DMS153 treated with DMSO at 0.1 percent for 48 hours (cell line): ENCODE data around the gene ACOD1.
A peak's percentile ranks its signal among the peaks of the same experiment; 100 is the strongest.

Experiments used
- DNase-seq: peaks from one replicate; lab custom pipeline; 2025; ENCODE audit not compliant: unreplicated experiment; lab: John Stamatoyannopoulos, UW

ACOD1 gene

DNA sequence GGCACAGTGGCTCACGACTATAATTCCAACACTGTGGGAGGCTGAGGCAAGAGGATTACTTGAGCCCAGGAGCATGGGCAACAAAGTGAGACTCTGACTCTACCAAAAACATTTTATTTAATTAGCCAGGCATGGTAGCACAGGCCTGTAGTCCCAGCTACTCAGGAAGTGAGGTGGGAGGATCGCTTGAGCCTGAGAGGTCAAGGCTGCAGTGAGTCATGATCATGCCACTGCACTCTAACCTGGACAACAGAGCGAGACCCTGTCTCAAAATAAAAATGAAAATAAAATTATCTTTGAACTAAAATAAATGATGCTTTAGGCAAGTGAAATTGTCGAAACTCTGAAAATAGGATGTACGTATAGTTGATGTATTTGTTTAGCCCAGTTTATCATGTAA, 35.4 kb downstream of the ACOD1 start:
- no peak for DNase-seq

DNA sequence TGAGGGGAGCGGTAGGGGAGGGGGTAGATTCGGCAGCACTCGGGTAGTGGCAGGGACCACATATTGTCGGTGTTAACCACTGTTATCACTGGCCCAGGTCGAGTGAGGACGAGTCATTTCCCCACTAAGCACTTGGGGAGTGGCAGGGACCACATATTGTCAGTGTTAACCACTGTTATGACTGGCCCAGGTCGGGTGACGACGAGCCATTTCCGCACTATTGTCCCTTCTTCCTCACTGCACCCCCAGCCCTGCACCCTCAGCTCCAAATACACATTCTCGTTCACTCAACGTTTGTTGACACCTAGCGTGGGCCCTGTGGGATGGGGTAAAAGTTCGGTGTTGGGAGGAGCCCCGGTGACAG, 43.1 kb downstream of the ACOD1 start:
- DNase-seq, result no peak

DNA sequence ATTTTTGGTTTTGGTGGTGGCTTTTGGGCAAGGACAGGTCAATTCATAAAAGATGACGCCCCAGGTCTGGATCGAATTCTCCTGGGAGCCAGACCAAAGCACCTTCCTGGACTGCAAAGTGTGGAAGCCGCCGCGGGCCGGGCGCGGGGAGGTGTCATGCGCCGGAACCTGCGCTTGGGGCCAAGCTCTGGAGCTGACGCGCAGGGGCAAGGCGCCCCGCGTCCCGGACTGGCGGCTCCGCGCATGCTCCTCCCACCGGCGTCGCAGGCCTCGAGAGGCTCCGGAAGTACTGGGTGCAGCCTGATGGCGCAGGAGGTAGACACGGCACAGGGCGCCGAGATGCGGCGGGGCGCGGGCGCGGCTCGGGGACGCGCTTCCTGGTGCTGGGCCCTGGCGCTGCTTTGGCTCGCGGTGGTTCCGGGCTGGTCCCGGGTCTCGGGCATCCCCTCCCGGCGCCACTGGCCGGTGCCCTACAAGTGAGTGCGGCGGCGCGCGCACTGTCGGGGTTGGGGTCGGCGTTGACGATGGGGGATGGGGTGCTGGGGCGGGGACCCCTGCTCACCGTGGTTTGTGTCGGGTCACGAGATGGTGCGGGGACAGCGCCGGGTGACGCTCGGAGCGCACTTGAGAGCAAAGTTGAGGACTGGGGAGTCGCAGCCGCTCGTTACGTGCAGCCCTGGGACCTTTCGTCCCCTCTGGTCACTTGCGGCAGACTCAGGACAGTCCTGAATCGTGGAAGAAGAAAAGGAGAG, 43.7 kb downstream of the ACOD1 start, which contains the start of gene CLN5:
Gene CLN5, plus strand, starts transcription at position 286 of the 752 bp plus-strand sequence. Its CDS starts 18 bp downstream, at position 304.
- peak; percentile 87 for DNase-seq

DNA sequence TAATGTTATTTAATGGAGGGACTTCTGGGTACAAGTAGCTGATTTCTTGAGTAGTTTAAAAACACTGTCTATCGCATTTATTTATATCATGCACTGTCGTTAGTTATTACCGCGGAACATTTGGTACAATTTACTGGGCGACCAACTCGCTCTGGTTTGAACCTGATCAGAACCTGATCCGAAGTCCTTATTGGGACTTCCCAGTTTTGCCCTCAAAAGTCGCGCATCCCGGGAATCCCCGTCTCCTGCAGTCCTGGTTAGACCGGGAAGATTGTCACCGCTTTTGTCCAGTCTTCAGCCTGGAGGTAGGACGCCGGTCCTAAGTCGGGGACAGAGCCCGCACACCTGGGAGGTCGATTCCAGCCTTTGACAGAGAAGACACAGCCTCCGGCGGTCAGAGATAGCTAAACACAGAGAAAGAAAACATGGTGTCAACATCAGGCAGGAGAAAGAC, 44.3 kb downstream of the ACOD1 start:
- no peak for DNase-seq

DNA sequence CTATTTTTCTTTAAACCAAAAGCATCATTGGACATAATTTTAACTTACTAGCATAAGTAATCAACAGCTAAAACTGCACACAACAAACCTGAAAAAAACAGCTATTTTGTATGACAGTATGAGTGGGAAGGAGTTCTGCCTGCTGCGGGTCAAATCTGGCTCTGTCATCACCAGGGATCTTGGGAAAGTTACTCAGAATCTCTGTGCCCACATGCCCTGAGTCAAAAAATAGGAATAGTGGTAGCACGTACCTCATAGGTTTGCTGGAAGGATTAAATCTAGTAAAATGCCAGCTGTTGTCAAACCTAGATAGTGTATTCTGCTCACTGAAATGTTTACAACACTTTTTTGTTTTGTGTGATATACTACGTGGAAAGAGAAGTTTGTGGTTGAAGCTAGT, 44.7 kb downstream of the ACOD1 start:
- DNase-seq, result no peak

DNA sequence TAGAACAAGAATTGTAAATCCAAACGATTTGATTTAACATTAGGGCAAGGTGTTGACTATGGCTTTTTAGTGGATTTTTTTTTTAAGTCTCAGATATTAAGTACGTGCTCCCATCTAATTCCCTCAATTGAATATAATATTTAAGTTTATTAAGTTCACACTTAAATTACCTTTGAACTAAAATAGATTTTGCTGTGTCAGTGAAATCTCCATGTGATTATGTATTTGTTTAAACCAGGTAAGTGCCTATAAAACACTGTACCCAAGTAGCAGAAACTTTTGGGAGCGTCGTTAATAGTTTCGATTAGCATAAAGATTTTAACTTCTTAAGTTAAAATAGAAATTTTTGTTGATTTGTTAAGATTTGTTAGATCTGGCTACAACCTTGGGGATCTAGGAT, 45.2 kb downstream of the ACOD1 start:
- no peak for DNase-seq

DNA sequence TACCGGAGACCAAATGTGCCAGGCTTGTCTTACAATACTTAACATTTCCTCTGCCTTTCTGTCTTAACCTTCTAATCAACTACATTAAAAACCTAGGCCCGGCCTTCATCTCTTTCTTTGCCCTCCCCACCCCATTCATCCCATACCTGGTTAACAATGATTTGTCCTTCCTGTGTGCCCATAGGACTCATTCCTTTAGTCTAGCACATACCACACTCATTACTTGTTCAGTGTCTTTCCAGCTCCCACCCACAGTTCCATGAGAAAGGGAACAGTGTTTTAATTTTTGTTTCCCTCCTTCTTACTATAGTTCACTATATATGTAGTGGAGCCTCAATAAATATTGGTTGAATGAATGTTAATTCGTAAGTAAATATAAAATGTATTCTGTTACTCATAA, 46.0 kb downstream of the ACOD1 start:
- no peak for DNase-seq

DNA sequence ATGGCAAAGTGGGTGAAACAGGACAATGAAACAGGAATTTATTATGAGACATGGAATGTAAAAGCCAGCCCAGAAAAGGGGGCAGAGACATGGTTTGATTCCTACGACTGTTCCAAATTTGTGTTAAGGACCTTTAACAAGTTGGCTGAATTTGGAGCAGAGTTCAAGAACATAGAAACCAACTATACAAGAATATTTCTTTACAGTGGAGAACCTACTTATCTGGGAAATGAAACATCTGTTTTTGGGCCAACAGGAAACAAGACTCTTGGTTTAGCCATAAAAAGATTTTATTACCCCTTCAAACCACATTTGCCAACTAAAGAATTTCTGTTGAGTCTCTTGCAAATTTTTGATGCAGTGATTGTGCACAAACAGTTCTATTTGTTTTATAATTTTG, 52.2 kb downstream of the ACOD1 start:
- no peak for DNase-seq

DNA sequence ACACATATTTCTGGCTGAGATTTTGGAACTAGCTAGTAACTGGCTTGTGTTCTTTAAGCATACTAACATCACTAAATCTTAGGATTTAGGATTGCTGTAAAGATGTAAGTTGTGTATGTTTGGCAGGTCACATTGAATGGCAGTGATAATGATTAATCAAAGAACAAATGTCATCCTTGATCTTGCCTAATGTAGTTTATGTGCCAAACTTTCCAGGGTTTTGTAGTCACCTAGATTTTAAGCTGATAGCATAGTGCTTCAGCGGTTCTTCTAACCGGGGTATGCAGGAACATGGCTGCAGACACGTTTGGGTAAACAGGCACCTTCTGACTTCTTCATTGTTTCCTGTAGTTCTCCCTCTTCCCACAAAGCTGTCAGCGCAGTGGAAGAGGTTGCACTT, 53.2 kb downstream of the ACOD1 start:
- no peak for DNase-seq

DNA sequence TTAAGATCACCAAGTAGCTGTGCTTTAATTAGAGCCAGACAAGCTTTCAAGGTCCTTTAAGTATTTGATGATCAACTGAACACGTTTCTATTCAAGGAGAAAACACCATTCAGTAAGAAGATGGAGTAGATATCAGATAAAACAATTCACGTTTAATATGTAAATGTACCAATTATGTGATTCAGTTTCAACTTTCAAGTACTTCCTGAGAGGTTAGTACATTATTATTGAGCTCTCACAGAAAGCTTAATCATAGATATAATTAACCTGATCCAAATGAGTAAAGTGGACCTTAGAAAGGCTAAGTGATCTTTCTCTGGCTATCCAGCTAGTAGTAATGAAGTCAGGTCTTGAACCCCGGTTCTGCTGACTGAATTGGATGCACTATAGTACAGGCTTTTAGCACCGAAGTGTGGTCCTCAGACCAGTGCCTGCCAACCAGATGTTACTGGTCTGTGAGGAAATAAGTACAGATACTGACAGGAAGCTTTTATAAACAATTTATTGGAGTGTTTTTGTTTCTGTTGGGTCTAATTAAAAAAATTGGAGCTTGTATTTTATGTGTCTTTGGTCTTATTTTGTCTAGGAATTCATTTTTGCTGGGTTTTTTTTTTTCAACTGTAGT, 53.8 kb downstream of the ACOD1 start:
- DNase-seq, result no peak

DNA sequence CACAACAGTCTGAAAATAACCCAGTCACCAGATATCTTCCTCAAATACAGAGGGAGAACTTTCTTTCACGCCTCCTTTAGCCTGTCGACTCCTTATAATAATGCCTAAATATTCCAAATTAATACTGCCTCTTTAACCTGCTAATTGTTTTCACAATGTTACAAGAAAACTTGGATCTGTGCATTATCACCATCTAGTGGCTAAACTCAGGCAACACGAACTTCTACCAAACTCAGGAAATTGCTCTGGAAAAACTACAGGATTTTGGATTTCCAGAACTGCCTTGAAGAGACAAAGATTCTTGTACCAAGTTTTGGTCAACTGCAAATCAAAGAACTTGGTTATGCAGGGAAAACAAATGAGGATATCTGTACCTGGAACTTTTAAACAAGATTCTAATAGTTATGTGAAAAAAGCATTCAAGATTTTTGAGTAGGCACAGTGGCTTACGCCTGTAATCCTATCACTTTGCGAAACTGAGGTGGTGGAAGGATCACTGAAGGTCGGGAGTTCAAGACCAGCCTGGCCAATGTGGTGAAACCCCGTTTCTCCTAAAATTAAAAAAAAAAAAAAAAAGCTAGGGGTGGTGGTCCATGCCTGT, 54.4 kb downstream of the ACOD1 start:
- DNase-seq, result no peak
